ENCODE measurements around the gene SFMBT1.
A peak's percentile ranks its signal among the peaks of the same experiment; 100 is the strongest.

The SFMBT1 gene, protein sequence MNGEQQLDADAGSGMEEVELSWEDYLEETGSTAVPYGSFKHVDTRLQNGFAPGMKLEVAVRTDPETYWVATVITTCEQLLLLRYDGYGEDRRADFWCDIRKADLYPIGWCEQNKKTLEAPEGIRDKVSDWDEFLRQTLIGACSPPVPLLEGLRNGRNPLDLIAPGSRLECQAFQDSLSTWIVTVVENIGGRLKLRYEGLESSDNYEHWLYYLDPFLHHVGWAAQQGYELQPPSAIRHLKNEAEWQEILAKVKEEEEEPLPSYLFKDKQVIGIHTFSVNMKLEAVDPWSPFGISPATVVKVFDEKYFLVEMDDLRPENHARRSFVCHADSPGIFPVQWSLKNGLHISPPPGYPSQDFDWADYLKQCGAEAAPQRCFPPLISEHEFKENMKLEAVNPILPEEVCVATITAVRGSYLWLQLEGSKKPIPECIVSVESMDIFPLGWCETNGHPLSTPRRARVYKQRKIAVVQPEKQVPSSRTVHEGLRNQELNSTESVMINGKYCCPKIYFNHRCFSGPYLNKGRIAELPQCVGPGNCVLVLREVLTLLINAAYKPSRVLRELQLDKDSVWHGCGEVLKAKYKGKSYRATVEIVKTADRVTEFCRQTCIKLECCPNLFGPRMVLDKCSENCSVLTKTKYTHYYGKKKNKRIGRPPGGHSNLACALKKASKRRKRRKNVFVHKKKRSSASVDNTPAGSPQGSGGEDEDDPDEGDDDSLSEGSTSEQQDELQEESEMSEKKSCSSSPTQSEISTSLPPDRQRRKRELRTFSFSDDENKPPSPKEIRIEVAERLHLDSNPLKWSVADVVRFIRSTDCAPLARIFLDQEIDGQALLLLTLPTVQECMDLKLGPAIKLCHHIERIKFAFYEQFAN

DNA sequence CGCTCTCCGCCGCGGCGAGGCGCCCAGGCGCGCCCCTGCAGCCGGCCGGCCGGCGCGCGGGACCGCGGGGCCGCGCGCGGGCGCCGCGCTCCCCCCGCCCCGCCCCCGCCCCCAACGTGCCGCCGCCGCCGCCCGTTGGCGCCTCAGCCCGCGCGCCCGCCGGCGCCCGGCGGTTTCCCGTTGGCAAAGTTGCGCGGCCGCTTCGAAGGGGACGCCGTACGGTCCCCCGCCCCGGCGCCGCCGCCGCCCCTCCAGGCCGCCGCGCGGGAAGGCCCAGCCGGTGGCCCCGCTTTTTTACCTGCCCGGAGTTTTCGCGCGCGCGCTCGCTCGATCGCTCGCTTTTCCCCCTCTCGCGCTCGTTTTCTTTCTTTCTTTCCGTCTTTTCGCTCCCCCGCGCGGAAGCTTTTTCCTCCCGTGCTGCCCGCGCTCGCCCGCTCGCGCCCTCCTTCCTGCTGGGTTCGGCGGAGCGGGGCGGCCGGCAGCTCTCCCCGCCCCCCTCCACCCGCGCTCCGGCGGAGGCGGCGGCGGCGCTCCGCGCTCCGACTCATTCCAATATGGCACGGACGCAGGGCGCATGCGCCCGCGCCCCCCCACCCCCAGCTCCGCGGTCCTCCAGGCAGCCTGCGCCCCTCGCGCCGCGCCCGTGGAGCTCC lies at the start of gene SFMBT1:
TSS of gene SFMBT1 (minus strand) at position 556 of the 653 bp plus-strand sequence. CDS start 76,945 bp downstream, outside the sequence.
- DNase-seq: peak in 1 of 2 experiments; percentile 19

DNA sequence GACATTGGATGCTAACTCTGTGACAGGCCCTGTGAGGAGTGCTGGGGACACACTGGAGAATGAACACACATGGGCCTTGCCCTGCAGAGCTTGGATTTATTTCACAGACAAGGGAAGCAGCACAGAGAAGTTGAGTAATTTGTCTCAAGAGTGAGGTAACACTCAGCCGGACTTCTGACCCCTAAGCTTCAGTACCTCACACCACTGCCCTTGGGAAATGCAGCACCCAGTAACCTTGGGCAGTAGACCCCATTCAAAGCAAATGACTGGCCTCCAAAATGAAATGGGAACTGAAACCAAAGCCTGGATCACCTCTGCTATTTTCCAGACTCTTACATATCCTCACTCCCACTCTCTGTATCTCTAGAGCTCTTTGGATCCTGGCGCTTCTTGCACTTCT lies 47.1 kb upstream of the SFMBT1 start:
- no peak for DNase-seq

DNA sequence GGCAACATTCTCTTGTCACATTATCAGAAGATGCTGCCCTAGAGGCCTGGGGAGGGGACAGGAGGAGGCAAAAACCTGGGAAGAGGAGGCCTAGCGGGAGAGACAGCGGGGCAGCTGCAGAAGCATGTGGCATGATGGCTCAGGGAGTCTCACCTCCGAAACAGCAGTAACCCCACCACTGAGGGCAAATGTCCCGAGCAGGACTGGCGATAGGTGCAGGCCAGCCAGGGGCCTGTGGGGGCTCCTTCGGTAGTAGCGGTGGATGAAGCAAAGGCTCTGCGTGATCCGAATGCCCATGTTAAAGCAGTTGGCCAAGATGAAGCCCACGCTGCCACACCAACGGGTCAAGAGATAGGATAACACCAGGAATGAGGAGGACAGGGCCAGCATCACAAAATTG lies 46.3 kb upstream of the SFMBT1 start:
- DNase-seq: no peak

DNA sequence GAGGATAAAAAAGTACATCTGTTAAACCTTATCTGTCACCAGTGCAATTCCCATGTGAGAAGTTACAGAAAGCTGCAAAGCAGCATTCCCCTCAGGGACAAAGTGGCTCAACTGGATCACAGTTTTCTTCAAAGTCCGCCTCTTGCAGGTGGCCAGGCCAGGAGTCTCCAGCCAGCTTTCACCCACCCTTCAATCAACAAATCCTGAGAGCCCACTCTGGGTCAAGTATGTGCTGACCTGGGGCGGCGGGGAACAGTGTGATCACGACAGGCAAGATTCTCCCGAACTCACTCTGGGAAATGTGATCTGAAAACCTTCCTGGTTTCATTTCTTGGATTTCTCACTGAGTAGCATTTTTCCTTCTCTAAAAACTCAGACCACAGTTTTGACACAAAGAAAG lies 45.1 kb upstream of the SFMBT1 start:
- DNase-seq: no peak

DNA sequence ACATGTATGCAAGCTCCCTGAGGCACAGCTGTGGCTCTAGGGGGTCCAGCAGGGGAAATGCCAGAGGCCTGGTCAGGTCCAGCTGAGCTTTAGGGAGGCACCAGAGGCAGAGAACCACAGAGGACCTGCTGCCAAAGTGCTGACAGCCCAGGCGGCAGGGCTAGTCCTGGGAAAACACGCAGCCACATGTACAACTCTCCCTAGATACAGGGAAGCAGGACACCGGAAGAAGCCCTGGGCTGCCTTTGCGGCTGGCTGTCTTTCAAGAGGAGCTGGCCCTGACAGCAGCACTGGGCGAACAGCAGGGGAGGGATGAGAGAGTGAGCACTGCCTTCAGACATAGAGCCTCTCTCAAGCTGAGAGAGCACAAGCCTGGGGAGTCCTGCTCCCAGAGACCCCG lies 43.6 kb upstream of the SFMBT1 start:
- DNase-seq: no peak

DNA sequence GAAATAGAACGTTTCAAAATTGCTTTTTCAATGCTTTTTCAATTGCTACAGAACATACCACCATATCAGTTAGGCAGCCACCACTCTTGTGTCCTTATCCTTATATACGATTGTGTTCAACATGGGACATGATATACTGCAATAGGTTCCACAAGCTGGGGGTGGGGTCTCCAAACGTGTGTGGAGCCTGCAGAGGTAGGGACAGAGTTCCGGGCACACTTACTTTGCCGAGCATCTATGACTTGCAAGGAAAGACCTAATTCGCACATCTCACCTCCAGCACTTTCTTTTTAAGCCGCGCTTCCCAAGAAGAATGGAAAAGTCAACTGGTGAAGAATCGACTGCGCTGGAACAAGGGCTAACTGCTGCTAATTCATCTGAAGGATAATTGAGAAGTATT lies 39.6 kb upstream of the SFMBT1 start:
- DNase-seq: no peak

DNA sequence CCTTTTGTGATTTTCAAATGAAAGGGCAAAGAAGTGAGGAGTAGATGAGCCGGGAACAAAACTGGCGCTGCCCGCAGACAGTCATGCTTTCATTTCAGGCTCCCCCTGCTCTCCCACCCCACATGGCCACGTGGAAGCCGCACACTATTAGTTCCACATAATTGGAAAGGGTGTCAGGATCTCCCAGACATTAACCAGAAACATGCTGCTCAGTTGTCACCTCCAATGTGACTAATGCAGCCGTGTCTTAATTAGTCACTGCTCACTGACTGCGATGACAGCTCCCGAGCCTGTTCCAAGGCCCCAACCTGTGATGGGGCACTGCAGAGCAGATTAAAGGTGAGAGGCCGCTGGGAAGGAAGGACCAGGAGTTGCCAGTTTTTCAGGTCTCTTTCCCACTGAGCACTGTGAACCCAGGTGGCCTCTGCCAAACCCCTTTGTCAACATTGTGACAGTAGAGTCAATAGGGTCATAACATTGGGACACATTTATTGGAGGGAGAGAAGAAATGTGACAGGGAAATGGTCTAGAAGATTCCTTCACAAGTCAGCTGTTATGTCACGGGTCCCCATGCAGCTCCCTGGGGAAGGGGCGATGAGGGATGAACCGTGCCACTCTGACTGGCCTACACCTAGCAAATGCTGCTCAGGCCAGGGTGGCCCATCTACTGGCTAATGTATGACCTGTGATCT lies 38.6 kb upstream of the SFMBT1 start:
- DNase-seq: no peak

DNA sequence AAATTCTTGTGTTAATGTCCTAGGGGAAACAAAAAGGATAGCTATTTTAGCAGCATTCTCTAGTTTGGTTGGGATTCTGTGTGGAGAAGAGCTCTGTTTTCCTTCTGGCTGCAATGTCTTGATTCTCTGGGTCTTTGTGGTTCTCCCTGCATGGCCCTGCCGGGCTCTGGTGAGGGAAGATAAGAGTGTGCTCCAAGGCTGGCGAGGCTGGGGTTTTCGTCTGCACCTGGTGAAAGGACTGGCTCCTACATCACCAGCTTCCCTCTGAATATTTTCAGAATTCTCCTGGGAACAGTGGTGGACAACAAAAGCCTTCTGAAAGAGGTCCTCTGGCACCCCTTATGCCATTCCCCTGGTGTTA lies 38.1 kb upstream of the SFMBT1 start:
- DNase-seq: no peak

DNA sequence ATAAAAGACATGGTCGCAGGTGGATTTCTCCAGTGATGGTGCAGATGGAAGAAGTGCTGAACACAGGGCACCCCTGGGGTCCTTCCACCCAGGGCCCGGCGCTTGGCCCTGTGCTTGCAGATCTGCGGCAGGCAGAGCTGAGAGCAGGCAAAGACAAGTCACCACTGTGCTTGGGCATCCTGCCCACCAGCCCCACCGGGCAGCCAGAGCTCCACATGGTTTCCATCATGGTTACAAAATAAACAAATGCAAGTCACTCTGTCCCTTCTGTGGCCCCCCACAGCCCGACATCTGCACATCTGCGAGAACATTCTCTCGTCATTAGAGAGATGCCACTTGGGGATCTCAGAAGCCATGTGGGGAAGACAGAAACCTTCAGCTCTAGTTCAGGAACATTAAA lies 37.6 kb upstream of the SFMBT1 start:
- no peak for DNase-seq

DNA sequence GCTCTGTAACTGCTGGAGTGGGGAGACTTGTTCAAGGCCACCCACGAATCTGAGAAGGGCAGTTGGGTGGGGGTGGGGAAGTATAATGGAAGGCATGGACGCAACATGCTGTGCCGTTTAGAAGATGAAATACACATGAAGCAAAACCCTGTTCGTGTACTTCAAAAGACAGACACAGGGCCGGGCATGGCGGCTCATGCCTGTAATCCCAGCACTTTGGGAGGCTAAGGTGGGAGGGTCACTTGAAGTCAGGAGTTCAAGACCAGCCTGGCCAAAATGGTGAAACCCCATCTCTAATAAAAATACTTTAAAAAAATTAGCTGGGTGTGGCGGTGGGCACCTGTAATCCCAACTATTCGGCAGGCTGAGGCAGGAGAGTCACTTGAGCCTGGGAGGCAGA lies 36.9 kb upstream of the SFMBT1 start:
- DNase-seq: no peak

DNA sequence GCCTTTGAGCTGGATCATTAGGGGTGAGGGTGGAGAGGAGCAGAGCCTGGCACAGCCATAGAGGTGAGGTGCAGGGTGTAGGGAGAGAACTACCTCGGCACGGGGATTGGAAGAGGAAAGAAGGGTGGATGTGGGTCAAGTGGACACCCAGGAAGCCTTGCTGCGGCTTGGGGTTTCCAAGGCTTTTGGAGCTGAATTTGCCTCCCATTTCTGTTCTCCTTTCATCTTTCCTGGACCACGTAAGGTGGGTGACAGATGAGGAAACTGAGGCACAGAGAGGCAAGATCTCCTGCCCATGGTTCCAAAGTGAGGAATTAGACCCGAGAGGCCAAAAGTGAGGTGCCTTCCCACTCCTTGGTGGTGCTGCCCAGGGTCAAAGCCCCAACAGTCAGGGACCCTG lies 35.4 kb upstream of the SFMBT1 start:
- DNase-seq: no peak

DNA sequence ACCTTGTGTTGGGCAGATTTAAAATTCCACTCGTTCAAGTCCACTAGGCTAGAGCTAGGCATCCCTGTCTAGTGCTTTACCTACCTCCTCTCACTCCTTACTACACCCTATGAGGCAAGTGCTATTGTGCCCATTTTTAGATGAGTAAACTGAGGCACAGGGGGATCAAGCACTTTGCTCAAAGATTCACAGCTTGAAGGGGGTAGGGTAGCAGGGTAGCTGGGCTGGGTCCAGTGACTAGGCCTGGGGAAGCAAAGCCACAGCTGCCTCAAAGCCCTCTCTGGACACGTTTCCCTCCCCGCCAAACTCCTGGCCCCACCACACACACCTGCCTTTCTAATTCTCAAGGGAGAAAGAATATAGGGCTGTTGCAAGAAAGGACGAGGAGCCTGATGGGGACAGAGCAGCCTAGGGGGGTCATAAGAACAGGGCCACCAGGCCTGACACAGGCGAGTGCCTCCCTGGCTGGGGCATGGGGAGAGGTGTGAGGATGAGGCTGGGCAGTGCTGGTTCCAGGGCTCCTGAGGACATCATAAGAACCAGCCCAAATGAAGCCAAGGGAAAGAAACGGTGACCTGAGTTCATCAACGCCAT lies 34.8 kb upstream of the SFMBT1 start:
- no peak for DNase-seq

DNA sequence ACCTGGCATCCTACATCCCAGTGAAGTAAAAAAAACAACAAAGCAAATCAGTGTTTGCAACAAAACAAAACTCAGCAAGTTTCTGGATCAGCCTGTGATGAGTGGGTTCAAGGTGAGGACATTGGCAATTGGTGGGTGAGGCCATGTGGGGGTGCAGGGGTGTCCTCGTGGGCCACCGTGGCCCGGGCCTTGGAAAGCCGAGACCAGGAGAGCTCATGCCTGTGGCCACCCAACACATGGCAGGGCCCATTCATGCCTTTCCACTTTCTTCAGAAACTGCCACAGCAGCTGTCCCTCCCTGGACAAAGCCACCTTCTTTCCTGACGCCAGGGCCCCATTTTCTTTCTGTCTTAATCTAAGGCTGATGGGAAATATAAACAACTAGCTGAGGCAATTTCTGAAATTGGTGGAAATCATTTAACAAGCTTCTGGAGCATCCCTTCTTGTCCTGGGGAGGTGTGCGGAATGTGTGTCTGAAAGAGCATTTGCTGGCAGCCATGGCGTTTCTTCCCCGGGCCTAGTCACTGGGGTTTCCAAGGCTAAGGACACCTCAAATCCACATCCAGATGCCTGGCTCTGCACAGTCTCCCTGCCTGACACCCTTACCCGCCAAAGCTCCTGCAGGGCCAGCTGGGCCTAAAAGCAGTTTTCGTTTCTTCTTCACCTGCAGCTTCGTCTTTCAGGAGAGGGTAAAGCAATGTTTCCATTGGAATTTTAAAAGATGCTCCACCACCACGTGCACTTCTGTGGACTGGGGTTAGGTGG lies 34.1 kb upstream of the SFMBT1 start:
- DNase-seq: no peak

DNA sequence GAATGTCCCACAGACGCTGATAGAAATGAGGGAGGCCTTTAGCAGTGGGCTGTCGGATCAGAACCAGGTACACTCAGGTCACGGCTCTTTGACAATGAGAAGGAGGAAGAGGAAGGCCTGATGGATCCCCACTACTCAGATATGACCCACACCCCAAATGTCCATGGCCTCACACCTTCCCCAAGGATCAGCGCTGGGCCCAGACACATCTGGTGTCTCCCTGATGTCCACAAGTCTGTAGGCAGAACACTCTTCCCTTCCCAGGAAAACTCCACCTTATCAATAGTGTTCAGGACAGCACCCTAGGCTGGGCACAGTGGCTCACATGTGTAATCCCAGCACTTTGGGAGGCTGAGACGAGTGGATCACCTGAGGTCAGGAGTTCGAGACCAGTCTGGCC lies 33.3 kb upstream of the SFMBT1 start:
- no peak for DNase-seq

DNA sequence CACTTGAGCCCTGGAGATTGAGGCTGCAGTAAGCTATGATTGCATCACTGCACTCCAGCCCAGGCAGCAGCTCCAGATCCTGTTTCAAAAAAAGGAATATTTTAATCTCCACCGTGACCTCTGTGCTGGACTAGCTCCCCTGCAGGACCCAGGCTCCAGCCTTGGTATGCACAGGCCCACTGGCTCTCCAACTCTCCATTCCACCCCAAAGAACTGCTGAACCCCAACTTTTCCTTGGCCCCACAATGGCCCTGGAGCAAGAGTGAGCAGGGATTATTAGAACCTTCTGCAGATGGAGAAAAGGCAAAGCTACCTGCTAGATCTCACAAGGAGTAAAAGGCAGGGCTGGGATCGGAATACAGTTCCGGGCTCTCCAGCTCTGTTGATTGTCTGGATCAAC lies 32.8 kb upstream of the SFMBT1 start:
- DNase-seq: no peak

DNA sequence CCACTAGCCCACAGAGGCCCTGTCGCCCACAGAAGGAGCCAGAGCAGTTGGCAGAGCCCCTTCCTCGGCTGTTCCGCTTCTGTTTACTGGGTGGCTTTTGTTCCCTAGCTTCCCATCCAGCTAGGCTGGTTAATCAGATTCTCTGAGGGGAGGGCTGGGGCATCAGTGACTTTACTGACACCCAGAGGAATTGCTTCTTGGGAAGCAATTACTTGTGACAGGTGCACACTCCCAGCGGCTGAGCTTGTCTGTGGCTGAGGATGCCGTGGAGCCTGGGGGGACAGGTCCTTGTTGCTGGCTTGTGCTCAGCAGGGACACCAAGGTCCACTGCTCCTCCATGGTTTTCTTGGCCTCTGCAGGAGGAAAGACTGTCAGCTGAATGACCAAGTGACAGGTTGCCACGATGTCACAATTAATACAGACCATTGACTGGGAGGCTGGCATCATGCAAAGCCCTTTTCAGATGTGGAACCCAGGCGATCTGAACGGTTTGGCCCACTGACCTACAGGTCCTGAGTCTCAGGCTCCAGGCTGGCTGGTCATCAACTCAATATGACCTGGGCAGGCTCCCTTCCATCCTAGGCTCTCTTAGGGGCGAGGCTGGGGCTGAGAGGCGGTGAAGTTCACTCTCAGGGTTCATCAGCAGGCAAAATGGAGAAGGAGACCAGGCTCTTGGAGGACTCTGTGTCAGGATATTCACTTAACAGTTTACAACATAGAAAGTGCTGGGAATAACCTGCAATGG lies 31.8 kb upstream of the SFMBT1 start:
- DNase-seq: no peak

DNA sequence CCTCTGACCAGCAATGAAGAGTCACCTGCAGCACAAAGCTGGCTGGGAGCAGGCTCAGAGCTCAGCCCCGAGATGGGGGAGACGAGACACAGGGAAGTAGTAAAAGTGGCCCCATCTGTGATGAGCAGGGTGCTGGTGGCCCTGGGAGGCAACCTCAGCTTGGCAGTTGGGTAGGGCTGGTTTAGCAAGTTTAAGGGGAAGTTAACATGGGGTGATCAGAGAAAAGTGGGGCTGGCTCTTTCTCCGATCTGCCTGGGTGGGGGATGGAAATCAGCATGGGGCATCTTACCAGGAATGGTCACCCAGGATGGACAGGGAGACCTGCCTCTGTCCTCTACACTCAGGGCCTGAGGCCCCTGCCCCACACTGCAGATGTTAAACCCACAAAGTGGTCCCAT lies 29.9 kb upstream of the SFMBT1 start:
- no peak for DNase-seq

DNA sequence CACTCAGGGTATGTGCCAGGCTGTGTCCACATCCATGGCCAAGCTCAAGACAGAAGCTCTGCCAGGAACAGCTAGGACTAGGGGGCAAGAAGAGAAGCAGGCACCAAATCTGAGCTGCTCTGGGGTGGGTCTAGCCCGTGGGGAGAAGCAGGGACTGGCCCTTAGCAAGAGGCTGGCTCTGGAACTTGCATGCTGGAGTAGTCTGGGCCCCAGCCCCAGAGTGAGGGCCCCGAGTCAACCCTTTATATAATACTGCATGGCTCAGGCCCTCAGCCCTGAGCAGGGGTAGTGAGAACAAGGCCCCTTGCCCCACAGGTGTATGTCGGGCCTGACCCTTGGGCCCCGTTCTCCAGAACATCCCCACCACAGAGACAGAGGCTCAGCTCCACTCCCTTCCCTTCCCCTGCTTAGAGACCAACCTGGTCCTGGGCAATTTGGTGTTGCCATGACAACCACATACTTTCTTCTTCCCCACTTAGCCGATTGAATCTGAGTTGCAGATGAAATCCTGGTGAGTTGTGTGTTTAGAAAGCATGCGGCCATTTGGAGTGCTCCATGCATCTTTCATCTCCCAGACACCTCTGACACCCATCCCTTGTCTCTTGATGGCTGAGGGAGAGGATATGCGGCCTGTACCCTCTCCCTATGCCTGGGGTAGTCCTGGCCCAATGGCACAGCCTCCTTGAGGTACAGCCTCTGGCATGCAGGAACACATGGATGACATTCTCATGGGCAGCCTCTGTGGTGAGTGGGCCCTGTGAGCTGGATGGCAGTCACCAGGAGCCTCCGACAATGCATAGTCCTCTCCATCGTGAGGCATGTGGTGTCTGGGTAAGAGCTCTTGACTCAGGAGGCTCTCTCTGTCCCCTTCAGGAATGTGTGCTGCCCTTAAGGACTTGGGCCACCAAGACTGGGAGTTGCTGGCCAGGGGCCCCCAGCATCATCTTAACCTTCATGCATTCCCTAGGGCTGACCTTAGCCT lies 29.2 kb upstream of the SFMBT1 start:
- DNase-seq: no peak

DNA sequence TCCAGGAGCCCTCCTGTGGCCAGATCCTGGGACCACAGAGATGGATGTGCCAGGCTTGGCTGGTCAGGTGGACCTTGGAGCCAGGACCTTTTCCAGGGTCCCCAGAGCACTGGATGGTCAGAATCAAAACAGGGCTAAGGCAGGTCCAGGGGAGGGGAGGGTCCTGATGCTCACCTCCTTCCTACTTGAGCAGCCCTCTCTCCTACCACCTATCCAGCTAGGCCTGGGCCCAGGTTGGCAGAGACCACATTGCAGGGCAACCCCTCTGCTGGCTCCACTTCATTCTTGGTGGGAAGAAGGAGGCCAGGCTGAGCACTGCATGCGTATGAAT lies 28.5 kb upstream of the SFMBT1 start:
- DNase-seq: no peak

Measured in SW 1271 (cell line).